ENCODE data around the gene BAG5.

DNA sequence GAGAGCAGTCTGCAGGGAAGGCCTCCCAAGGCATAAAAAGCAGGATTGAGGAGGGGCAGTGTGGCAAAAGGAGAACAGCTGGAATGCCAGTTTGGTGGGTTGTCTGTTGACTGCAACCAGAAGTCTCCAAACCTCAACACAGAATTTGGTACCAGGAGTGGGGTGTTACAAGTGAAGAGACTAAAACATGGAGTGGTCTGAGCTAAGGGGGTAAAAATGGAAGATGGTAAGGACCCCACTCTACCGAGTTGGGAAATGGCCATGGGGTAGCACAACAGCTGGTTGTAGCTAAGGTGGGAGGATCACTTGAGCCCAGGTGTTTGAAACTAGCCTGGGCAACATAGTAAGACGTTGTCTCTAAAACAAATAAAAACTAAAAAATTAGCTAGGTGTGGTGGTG is 48.8 kb upstream of the BAG5 start:
- TF ChIP-seq CTCF (IDR thresholded peaks at IDR 0.05) (no peak), EZH2 (IDR thresholded peaks at IDR 0.05; ENCODE audit: borderline replicate concordance, insufficient read depth, low read depth, low read length, poor library complexity, severe bottlenecking) (no peak)

Data from B cell (primary cell).